Measurements from ENCODE around the gene CMPK2.
"Not testable (repeated sequence)": the region's sequence is repeated elsewhere in the genome, so short reads cannot be mapped to it uniquely, and the experiment has no call there.

The CMPK2 gene

GRCh38 chr2:6865346-6866274 lies at the start of gene CMPK2:
Gene CMPK2 (minus strand): TSS chr2:6865907. CDS start chr2:6865696, 211 bp downstream.
- DNase-seq = peak; percentile 98

GRCh38 chr2:6915399-6915798 lies 49.7 kb upstream of the CMPK2 start:
- no peak for DNase-seq

- DNase-seq = no peak
Observed at GRCh38 chr2:6914828-6915227, 49.1 kb upstream of the CMPK2 start.

GRCh38 chr2:6913415-6914157 lies 47.9 kb upstream of the CMPK2 start:
- DNase-seq = no peak

- DNase-seq = no peak
Observed at GRCh38 chr2:6911721-6912120, 46.0 kb upstream of the CMPK2 start.

GRCh38 chr2:6909431-6910385 lies 44.0 kb upstream of the CMPK2 start:
- no peak for DNase-seq

- no peak for DNase-seq
Observed at GRCh38 chr2:6908291-6908690, 42.6 kb upstream of the CMPK2 start.

- DNase-seq = no peak
Observed at GRCh38 chr2:6906165-6906741, 40.5 kb upstream of the CMPK2 start.

- DNase-seq = no peak
Observed at GRCh38 chr2:6905668-6906067, 40.0 kb upstream of the CMPK2 start.

GRCh38 chr2:6902581-6902980 lies 36.9 kb upstream of the CMPK2 start:
- not testable (repeated sequence) for DNase-seq

GRCh38 chr2:6896930-6897759 lies 31.4 kb upstream of the CMPK2 start:
- DNase-seq = peak; percentile 48

- DNase-seq = no peak
Observed at GRCh38 chr2:6893876-6894482, 28.3 kb upstream of the CMPK2 start.

GRCh38 chr2:6888724-6889123 lies 23.0 kb upstream of the CMPK2 start:
- no peak for DNase-seq

GRCh38 chr2:6887751-6888192 lies 22.1 kb upstream of the CMPK2 start:
- DNase-seq = no peak

- DNase-seq = no peak
Observed at GRCh38 chr2:6885968-6886367, 20.3 kb upstream of the CMPK2 start.

- DNase-seq = no peak
Observed at GRCh38 chr2:6885551-6885950, 19.8 kb upstream of the CMPK2 start.

GRCh38 chr2:6883448-6884122 lies 17.9 kb upstream of the CMPK2 start:
- no peak for DNase-seq

- no peak for DNase-seq
Observed at GRCh38 chr2:6881516-6881915, 15.8 kb upstream of the CMPK2 start.

- no peak for DNase-seq
Observed at GRCh38 chr2:6881046-6881445, 15.3 kb upstream of the CMPK2 start.

- DNase-seq = no peak
Observed at GRCh38 chr2:6880200-6880733, 14.6 kb upstream of the CMPK2 start.

Data from suppressor macrophage treated with lipopolysaccharide for 4 hours (primary cell).